IMR-90 (cell line): ENCODE data around the gene ROBO1. TPM values are rescaled to one million over a fixed set of nuclear protein-coding genes. Genes with fewer than 3 reads are reported as not detected.

Experiments
- ATAC-seq: fragments of 200-7000 bp; cut with Tn5 transposase; 2 replicates; pipeline ENCODE4 v1.9.1; 2020; ENCODE audit warnings: low read depth, mild to moderate bottlenecking, moderate library complexity
- BruUV-seq: library from RNA; stranded (reverse); fragments of 400-500 nt; replicated peaks from 2 replicates; lab custom pipeline; 2021; lab: Mats Ljungman, UMichigan
- CTCF ChIA-PET: fragments of 300-600 bp; formaldehyde crosslinking; extraction: SDS; loops from one replicate; lab custom pipeline; 2021; ENCODE audit warnings: antibody characterized with exemption; lab: Yijun Ruan, JAX
- POLR2A ChIA-PET: fragments of 300-600 bp; sonication (Branson Sonifier 250); formaldehyde crosslinking; loops from one replicate; lab custom pipeline; 2022; ENCODE audit warnings: antibody characterized with exemption; ENCODE audit not compliant: unreplicated experiment; lab: Charles Lee
- DNase-seq: peaks from one replicate; pipeline ENCODE4 v3.0.0; 2013
- H2AFZ ChIP-seq: replicated peaks from 2 replicates; pipeline ENCODE3; 2013; ENCODE audit warnings: low read length, mild to moderate bottlenecking; ENCODE audit not compliant: poor library complexity
- H2AK5ac ChIP-seq: 2 replicates; pipeline ENCODE4 v1.6.1; 2013; ENCODE audit warnings: low read depth, low read length, inconsistent platforms
- H2AK9ac ChIP-seq: replicated peaks from 2 replicates; pipeline ENCODE3; 2013; ENCODE audit warnings: mild to moderate bottlenecking, low read depth, low read length, moderate library complexity; ENCODE audit not compliant: poor library complexity
- H2BK120ac ChIP-seq: 2 replicates; pipeline ENCODE4 v1.6.1; 2013; ENCODE audit warnings: low read depth, low read length, inconsistent platforms
- H2BK15ac ChIP-seq: 3 replicates; pipeline ENCODE4 v1.6.1; 2013; ENCODE audit warnings: low read depth, low read length, inconsistent platforms
- H2BK20ac ChIP-seq: 2 replicates; pipeline ENCODE4 v1.6.1; 2013; ENCODE audit warnings: low read depth, mild to moderate bottlenecking, inconsistent platforms, low read length, moderate library complexity
- H2BK5ac ChIP-seq: 2 replicates; pipeline ENCODE4 v1.6.1; 2013; ENCODE audit warnings: mild to moderate bottlenecking, low read depth, low read length, inconsistent platforms; ENCODE audit not compliant: poor library complexity, severe bottlenecking
- H3K14ac ChIP-seq: replicated peaks from 2 replicates; pipeline ENCODE4 v1.6.1; 2013; ENCODE audit warnings: low read depth, low read length, inconsistent platforms
- H3K18ac ChIP-seq: 2 replicates; pipeline ENCODE4 v1.6.1; 2013; ENCODE audit warnings: low read depth, low read length, control low read depth
- H3K23ac ChIP-seq: 2 replicates; pipeline ENCODE4 v1.6.1; 2013; ENCODE audit warnings: low read depth, low read length, inconsistent platforms
- H3K27ac ChIP-seq: 2 replicates; pipeline ENCODE4 v1.5.1; 2013; ENCODE audit warnings: mild to moderate bottlenecking, control low read depth, low read length; ENCODE audit not compliant: insufficient read depth
- H3K27me3 ChIP-seq: 2 replicates; pipeline ENCODE4 v1.6.1; 2013; ENCODE audit warnings: low read length; ENCODE audit not compliant: control insufficient read depth, insufficient read depth
- H3K36me3 ChIP-seq: 2 replicates; pipeline ENCODE4 v1.6.1; 2013; ENCODE audit warnings: low read length, mixed read lengths; ENCODE audit not compliant: control insufficient read depth, insufficient read depth
- H3K4ac ChIP-seq: 2 replicates; pipeline ENCODE4 v1.6.1; 2013; ENCODE audit warnings: low read depth, low read length, inconsistent platforms
- H3K4me1 ChIP-seq: 2 replicates; pipeline ENCODE4 v1.6.1; 2013; ENCODE audit warnings: low read length, mixed read lengths; ENCODE audit not compliant: control insufficient read depth, insufficient read depth
- H3K4me2 ChIP-seq: 2 replicates; pipeline ENCODE4 v1.6.1; 2013; ENCODE audit warnings: low read depth, mild to moderate bottlenecking, control low read depth, low read length, moderate library complexity
- H3K4me3 ChIP-seq: 2 replicates; pipeline ENCODE4 v1.5.1; 2013; ENCODE audit warnings: low read depth, mild to moderate bottlenecking, control low read depth, low read length, moderate library complexity; ENCODE audit not compliant: insufficient read depth
- H3K56ac ChIP-seq: 2 replicates; pipeline ENCODE4 v1.6.1; 2013; ENCODE audit warnings: low read length, inconsistent platforms; ENCODE audit not compliant: insufficient read depth; ENCODE audit errors: extremely low read depth
- H3K79me1 ChIP-seq, 2 experiments: 2 replicates each; pipeline ENCODE4 v1.6.1; 2013; ENCODE audit warnings: low read length in 2 of 2, inconsistent platforms in 1 of 2, low read depth in 1 of 2
- H3K9ac ChIP-seq: 2 replicates; pipeline ENCODE4 v1.6.1; 2013; ENCODE audit warnings: low read depth, low read length, control low read depth
- H3K9me1 ChIP-seq: 2 replicates; pipeline ENCODE4 v1.6.1; 2013; ENCODE audit warnings: low read length, inconsistent platforms; ENCODE audit not compliant: insufficient read depth
- H3K9me3 ChIP-seq: 2 replicates; pipeline ENCODE4 v1.6.1; 2013; ENCODE audit warnings: low read length; ENCODE audit not compliant: control insufficient read depth, insufficient read depth
- H4K20me1 ChIP-seq: 2 replicates; pipeline ENCODE4 v1.6.1; 2013; ENCODE audit warnings: low read length, inconsistent platforms; ENCODE audit not compliant: insufficient read depth
- H4K5ac ChIP-seq: 2 replicates; pipeline ENCODE4 v1.6.1; 2013; ENCODE audit warnings: mild to moderate bottlenecking, low read depth, low read length, control low read depth
- H4K8ac ChIP-seq, 2 experiments: 2 replicates each; pipeline ENCODE4 v1.6.1; 2013; ENCODE audit warnings: low read depth in 2 of 2, low read length in 2 of 2, control low read depth in 1 of 2, inconsistent platforms in 1 of 2
- H4K91ac ChIP-seq: 2 replicates; pipeline ENCODE4 v1.6.1; 2013; ENCODE audit warnings: low read depth, low read length, inconsistent platforms; ENCODE audit not compliant: insufficient read depth
- FOS ChIP-seq: fragments of 150-350 bp; IDR thresholded peaks from 2 replicates; pipeline ENCODE4 v1.6.1; 2016; ENCODE audit warnings: low read depth, low read length
- RAD21 ChIP-seq: IDR thresholded peaks from 2 replicates; pipeline ENCODE4 v1.6.1; 2012; ENCODE audit warnings: low read length, improper control_type of control experiment
- WGBS, 2 experiments: methylation state at CpG; one replicate each; pipeline versions ENCODE4 v1.1.5 to v1.1.7; 2013; ENCODE audit warnings: missing lambda C conversion rate in 2 of 2; ENCODE audit not compliant: insufficient read length in 1 of 2; ENCODE audit errors: extremely low coverage in 2 of 2; 5-methylcytosine and 5-hydroxymethylcytosine counted together
- dilution Hi-C: fragments of 300-500 bp; cut with HindIII; formaldehyde crosslinking; loops from one replicate; pipeline ENCODE4 v1.14.3; 2018; ENCODE audit warnings: low sequenced_read_pairs; ENCODE audit not compliant: unreplicated experiment
- in situ Hi-C: fragments of 300-500 bp; cut with MboI; formaldehyde crosslinking; loops from 3 replicates; pipeline ENCODE4 v1.14.3; 2019; ENCODE audit warnings: low sequenced_read_pairs, inconsistent platforms, mixed read lengths
- intact Hi-C: fragments of 100-400 bp; cut with micrococcal nuclease; formaldehyde crosslinking; loops from 2 replicates; pipeline ENCODE4 v1.10.0; 2022
- polyA plus RNA-seq, 3 experiments: library from polyadenylated mRNA; depleted of rRNA; stranded (reverse); fragments of >200 nt; gene quantifications; 2 replicates each; pipeline ENCODE4 v1.2.3, GENCODE V29; 2012; ENCODE audit warnings: low replicate concordance in 1 of 3
- total RNA-seq: library from RNA; depleted of rRNA; stranded (reverse); fragments of >200 nt; gene quantifications from 2 replicates; pipeline ENCODE4 v1.2.3, GENCODE V29; 2012

The ROBO1 gene
- total and polyA plus RNA-seq, 2 of the 4 experiments (the other 2 are of a cell fraction), result 24.1 to 53.9 TPM

- no peak overlapping the region for H3K14ac ChIP-seq
- H3K18ac ChIP-seq, result no peak overlapping the region
- TF ChIP-seq RAD21 (no peak), FOS (peak; percentile 45; the same call in 1 of the 2 replicates)
- H3K4me1 ChIP-seq, result peaks cover 3% of the 10 kb centered on the region; the same call in 1 of the 2 replicates
- no peak overlapping the region for H2AK5ac ChIP-seq
- H4K8ac ChIP-seq, result no peak overlapping the region
- H3K9me3 ChIP-seq, result no peaks in the 10 kb centered on the region
- H3K36me3 ChIP-seq, result no peaks in the 10 kb centered on the region
- H3K27ac ChIP-seq, result no peak overlapping the region
- DNase-seq, result peak; percentile 35
- H2BK15ac ChIP-seq, result no peak overlapping the region
- H3K23ac ChIP-seq, result no peak overlapping the region
- H4K20me1 ChIP-seq, result no peaks in the 10 kb centered on the region
- ChIA-PET CTCF (no interaction called here), POLR2A (no interaction called here)
- H2BK5ac ChIP-seq, result no peak overlapping the region
- H2BK120ac ChIP-seq, result no peak overlapping the region
- no TSS peak for BruUV-seq
- H2AFZ ChIP-seq, result no peak overlapping the region
- no peaks in the 10 kb centered on the region for H3K27me3 ChIP-seq
- no peak overlapping the region; the same call in 1 of the 2 replicates for H2BK20ac ChIP-seq
- peaks cover 5 to 13% of the 10 kb centered on the region in 2 experiments; a peak in 3 of 4 replicates for H3K79me1 ChIP-seq
- dilution Hi-C loops, result no loop called here
- H3K56ac ChIP-seq, result no peak overlapping the region
- intact Hi-C loops, result no loop called here
- H2AK9ac ChIP-seq, result no peak overlapping the region
- no peak overlapping the region for H4K5ac ChIP-seq
- no peak for ATAC-seq
- WGBS, 2 experiments, result no CpG with 5 or more reads among the region's 2 CpGs
- H3K4me3 ChIP-seq, result no peak overlapping the region
- no peak overlapping the region for H3K9ac ChIP-seq
- no peak overlapping the region for H3K4ac ChIP-seq
- no peak overlapping the region for H3K4me2 ChIP-seq
- in situ Hi-C loops, result no loop called here
- no peak overlapping the region for H4K91ac ChIP-seq
- peaks cover 6% of the 10 kb centered on the region for H3K9me1 ChIP-seq
These were observed 860.4 kb downstream of the ROBO1 start for GRCh38 chr3:78907367-78907766.
